Right lobe of liver (tissue), 4 donors: ENCODE data around the gene CAPZB.

Experiments used
- CTCF ChIP-seq, 4 donors: fragments of 200-600 bp in 3 of 4; fragments of 450-650 bp in 1 of 4; IDR thresholded peaks; one replicate each; pipeline versions ENCODE4 v1.5.1 to v1.8.0; 2016 to 2022; ENCODE audit warnings: antibody characterized with exemption in 4 of 4, mild to moderate bottlenecking in 2 of 4
- POLR2A ChIP-seq: fragments of 450-650 bp; IDR thresholded peaks from one replicate; pipeline ENCODE4 v1.6.1; 2017; ENCODE audit warnings: antibody characterized with exemption, mild to moderate bottlenecking
- donor health status: DM: no; HTN: no; CAD: no.
- donor health status: DM: no; HTN: no; CAD: no.
- donor health status: DM: no; HTN: yes; CAD: no.

DNA sequence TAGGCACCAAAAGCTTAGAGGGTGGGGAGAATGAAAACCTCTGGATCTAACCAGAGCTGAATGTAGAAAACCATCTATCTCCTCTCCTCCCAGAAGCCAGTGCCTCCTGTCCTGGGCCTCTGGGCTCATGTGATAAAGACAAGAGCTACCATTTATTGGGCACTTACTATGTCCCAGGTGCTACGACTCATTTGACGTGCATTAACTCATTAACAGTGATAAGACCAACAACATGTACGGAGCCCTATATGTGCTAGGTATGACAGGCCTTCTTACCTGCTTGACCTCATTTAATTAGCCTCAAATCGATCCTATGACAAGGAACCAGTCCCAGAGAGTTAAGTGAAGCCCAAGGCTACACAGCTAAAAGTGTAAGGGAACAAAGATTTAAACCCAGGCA is 19.7 kb downstream of the CAPZB start:
- TF ChIP-seq CTCF (IDR thresholded peaks at IDR 0.05) (no peak), POLR2A (no peak)
